Central memory CD4-positive, alpha-beta T cell (primary cell): ENCODE measurements around the gene NEDD9.

Source experiments
- DNase-seq: peaks from one replicate; pipeline ENCODE4 v3.0.0; 2022

The NEDD9 gene

GRCh38 chr6:11139051-11139960 is 93.2 kb downstream of the NEDD9 start:
- DNase-seq = no peak

- DNase-seq = no peak
These were observed 95.7 kb downstream of the NEDD9 start for GRCh38 chr6:11136809-11137208.
